Thoracic aorta (tissue), 2 donors: Measurements from ENCODE around the gene POLH. TPM values are rescaled to one million over a fixed set of nuclear protein-coding genes. Genes with fewer than 3 reads are reported as not detected.

Source experiments
- ATAC-seq: fragments of 150-250 bp; one replicate; pipeline ENCODE4 v1.8.0; 2017; ENCODE audit warnings: low read depth; ENCODE audit not compliant: insufficient number of reproducible peaks, low FRiP score
- DNase-seq: peaks from one replicate; pipeline ENCODE4 v3.0.0-alpha.2; 2020; ENCODE audit warnings: low spot score
- H3K27ac ChIP-seq, 2 donors: fragments of 200-600 bp; sonication (generic); 1 replicate in 1 of 2; 2 replicates in 1 of 2; pipeline ENCODE4 v1.5.1; 2016; ENCODE audit warnings: mild to moderate bottlenecking in 2 of 2, moderate library complexity in 2 of 2
- H3K27me3 ChIP-seq: fragments of 200-600 bp; sonication (generic); replicated peaks from 2 replicates; pipeline ENCODE4 v1.6.0; 2016; ENCODE audit warnings: mild to moderate bottlenecking; ENCODE audit not compliant: insufficient read depth
- H3K36me3 ChIP-seq: fragments of 200-600 bp; sonication (generic); one replicate; pipeline ENCODE4 v1.5.1; 2016
- H3K4me1 ChIP-seq, 2 donors: fragments of 200-600 bp; sonication (generic); 1 replicate in 1 of 2; 2 replicates in 1 of 2; pipeline versions ENCODE4 v1.5.1 to v1.6.0; 2016; ENCODE audit warnings: low read depth in 2 of 2, mild to moderate bottlenecking in 1 of 2; ENCODE audit not compliant: control insufficient read depth in 1 of 2
- H3K4me3 ChIP-seq: fragments of 200-600 bp; sonication (generic); 2 replicates; pipeline ENCODE4 v1.5.1; 2016; ENCODE audit warnings: mild to moderate bottlenecking
- H3K9me3 ChIP-seq: fragments of 200-600 bp; sonication (generic); 2 replicates; pipeline ENCODE4 v1.5.1; 2016
- total RNA-seq, 2 donors: library from RNA; depleted of rRNA; stranded (reverse); fragments of >200 nt; gene quantifications; one replicate each; pipeline versions ENCODE4 v1.1.0 to v1.2.3, GENCODE V29; 2016
- TF ChIP-seq, protein P1 (sequence below): fragments of 200-600 bp; sonication (generic); IDR thresholded peaks from one replicate; pipeline ENCODE4 v1.5.1; 2019; ENCODE audit warnings: antibody characterized with exemption

POLH gene
- total RNA-seq, 2 donors from 2014 or later: 9.0 to 11.9 TPM

DNA sequence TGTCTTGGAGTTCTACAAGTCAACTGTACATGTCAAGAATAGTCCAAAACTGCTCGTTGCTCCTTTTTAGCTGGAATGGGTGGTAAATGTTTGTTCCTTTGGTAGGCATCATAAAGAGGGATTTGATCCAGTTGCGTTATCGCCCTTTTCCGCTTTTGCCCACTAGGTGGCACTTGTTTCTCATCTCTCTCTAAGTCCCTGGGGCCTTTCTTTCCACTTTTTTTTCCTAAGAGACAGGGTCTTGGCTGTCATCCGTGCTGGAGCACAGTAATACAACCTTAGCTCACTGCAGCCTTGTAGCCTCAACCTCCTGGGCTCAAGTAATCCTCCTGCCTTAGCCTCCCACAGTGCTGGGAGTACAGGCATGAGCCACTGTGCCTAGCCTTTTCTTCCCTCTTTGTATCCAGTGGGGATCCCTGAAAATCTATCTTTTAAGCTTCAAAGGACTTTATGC lies 32.4 kb downstream of the POLH start:
- Histone ChIP-seq H3K36me3 (peaks cover 17% of the 10 kb centered on the region), H3K4me3 (no peak overlapping the region), H3K4me1 (no peaks in the 10 kb centered on the region), H3K27me3 (no peaks in the 10 kb centered on the region), H3K27ac (no peak overlapping the region), H3K9me3 (no peaks in the 10 kb centered on the region)
- DNase-seq (no peak), ATAC-seq (no peak)
- TF ChIP-seq, protein P1, sequence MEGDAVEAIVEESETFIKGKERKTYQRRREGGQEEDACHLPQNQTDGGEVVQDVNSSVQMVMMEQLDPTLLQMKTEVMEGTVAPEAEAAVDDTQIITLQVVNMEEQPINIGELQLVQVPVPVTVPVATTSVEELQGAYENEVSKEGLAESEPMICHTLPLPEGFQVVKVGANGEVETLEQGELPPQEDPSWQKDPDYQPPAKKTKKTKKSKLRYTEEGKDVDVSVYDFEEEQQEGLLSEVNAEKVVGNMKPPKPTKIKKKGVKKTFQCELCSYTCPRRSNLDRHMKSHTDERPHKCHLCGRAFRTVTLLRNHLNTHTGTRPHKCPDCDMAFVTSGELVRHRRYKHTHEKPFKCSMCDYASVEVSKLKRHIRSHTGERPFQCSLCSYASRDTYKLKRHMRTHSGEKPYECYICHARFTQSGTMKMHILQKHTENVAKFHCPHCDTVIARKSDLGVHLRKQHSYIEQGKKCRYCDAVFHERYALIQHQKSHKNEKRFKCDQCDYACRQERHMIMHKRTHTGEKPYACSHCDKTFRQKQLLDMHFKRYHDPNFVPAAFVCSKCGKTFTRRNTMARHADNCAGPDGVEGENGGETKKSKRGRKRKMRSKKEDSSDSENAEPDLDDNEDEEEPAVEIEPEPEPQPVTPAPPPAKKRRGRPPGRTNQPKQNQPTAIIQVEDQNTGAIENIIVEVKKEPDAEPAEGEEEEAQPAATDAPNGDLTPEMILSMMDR: peak; percentile 77

DNA sequence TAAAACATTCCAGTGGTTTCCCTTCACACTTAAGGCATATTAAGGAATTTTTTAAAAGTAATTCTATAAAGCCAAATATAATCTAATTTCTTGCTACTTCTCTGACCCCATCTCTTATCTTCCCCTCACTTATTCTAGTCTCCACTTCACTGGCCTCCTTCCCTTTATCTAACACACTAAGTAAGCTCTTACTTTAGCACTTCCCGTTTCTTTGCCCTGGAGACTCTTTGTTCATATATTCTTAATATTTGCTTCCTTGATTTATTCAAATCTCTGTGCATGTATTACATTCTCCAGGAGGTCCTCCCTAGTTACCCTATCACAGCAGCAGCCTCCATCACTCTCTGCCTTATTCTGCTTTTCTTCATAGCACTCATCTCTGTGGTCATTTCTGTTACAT lies 32.8 kb downstream of the POLH start:
- H3K4me3 ChIP-seq: no peak overlapping the region
- ATAC-seq (no peak), DNase-seq (no peak)
- H3K4me1 ChIP-seq: no peaks in the 10 kb centered on the region
- peaks cover 17% of the 10 kb centered on the region for H3K36me3 ChIP-seq
- H3K27me3 ChIP-seq: no peaks in the 10 kb centered on the region
- H3K27ac ChIP-seq: no peak overlapping the region
- no peaks in the 10 kb centered on the region for H3K9me3 ChIP-seq
- TF ChIP-seq, protein P1: no peak

DNA sequence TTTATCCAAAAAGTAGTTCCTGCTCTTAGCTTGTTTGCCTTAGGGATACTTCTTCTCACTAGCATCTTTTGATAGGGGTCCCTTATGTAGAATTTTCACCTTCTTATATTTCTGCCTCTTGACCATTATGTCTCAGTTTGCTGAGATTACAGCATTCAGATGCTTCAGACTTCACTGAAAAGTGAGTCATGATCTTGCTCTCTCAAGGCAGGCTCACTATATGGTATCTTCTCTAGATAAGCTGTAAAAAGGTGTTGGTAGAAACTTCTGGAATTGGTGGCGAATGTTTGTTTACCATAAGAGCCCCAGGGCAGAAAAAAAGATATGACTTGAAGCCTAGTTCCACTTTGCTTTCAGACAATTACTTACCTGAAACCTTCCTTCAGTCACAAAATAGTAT lies 33.4 kb downstream of the POLH start:
- H3K4me1 ChIP-seq: no peaks in the 10 kb centered on the region
- H3K4me3 ChIP-seq: no peak overlapping the region
- DNase-seq: no peak
- H3K36me3 ChIP-seq: peaks cover 20% of the 10 kb centered on the region
- H3K27ac ChIP-seq: no peak overlapping the region
- no peak for ATAC-seq
- H3K27me3 ChIP-seq: no peaks in the 10 kb centered on the region
- TF ChIP-seq, protein P1: no peak
- no peaks in the 10 kb centered on the region for H3K9me3 ChIP-seq

DNA sequence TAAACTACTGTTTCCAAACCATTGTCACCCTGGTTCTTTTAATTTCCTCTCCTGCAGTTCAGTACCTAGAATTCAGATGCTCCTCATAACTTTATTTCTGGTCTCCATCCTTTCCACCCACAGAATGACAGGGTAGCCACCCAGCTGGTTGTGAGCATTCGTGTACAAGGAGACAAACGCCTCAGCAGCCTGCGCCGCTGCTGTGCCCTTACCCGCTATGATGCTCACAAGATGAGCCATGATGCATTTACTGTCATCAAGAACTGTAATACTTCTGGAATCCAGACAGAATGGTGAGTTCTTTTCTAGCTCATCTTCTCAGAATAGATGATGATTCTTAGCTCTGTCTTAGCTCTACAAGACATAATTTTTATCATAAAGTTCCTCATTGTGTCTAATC lies 34.4 kb downstream of the POLH start:
- Histone ChIP-seq H3K27me3 (no peaks in the 10 kb centered on the region), H3K4me3 (no peak overlapping the region), H3K36me3 (peaks cover 16% of the 10 kb centered on the region), H3K4me1 (no peaks in the 10 kb centered on the region), H3K27ac (no peak overlapping the region), H3K9me3 (no peaks in the 10 kb centered on the region)
- no peak for DNase-seq
- TF ChIP-seq, protein P1: no peak
- ATAC-seq: no peak

DNA sequence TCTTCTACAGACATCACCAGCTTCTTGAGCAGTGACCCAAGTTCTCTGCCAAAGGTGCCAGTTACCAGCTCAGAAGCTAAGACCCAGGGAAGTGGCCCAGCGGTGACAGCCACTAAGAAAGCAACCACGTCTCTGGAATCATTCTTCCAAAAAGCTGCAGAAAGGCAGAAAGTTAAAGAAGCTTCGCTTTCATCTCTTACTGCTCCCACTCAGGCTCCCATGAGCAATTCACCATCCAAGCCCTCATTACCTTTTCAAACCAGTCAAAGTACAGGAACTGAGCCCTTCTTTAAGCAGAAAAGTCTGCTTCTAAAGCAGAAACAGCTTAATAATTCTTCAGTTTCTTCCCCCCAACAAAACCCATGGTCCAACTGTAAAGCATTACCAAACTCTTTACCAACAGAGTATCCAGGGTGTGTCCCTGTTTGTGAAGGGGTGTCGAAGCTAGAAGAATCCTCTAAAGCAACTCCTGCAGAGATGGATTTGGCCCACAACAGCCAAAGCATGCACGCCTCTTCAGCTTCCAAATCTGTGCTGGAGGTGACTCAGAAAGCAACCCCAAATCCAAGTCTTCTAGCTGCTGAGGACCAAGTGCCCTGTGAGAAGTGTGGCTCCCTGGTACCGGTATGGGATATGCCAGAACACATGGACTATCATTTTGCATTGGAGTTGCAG lies 37.9 kb downstream of the POLH start:
- ATAC-seq: no peak
- Histone ChIP-seq H3K4me1 (no peaks in the 10 kb centered on the region), H3K36me3 (peaks cover 16% of the 10 kb centered on the region), H3K27me3 (no peaks in the 10 kb centered on the region), H3K9me3 (no peaks in the 10 kb centered on the region), H3K27ac (no peak overlapping the region), H3K4me3 (no peak overlapping the region)
- TF ChIP-seq, protein P1: no peak
- no peak for DNase-seq
